Astrocyte of the cerebellum (primary cell): ENCODE results near the gene RNF180.

Experiments used
- DNase-seq: peaks from one replicate; pipeline ENCODE4 v3.0.0-alpha.2; 2011; ENCODE audit warnings: low read depth
- H3K4me3 ChIP-seq: 2 replicates; pipeline ENCODE4 v1.5.1; 2011; ENCODE audit warnings: mild to moderate bottlenecking, low read depth, low read length, moderate library complexity
- in situ Hi-C: cut with HindIII; loops from 2 replicates; pipeline ENCODE4 v1.10.0; 2017; ENCODE audit warnings: low sequenced_read_pairs
- TF ChIP-seq, protein P1 (sequence below): IDR thresholded peaks from 2 replicates; pipeline ENCODE4 v1.5.1; 2012; ENCODE audit warnings: low read length, low read depth, moderate library complexity, mild to moderate bottlenecking; ENCODE audit errors: missing control alignments

Gene RNF180

DNA sequence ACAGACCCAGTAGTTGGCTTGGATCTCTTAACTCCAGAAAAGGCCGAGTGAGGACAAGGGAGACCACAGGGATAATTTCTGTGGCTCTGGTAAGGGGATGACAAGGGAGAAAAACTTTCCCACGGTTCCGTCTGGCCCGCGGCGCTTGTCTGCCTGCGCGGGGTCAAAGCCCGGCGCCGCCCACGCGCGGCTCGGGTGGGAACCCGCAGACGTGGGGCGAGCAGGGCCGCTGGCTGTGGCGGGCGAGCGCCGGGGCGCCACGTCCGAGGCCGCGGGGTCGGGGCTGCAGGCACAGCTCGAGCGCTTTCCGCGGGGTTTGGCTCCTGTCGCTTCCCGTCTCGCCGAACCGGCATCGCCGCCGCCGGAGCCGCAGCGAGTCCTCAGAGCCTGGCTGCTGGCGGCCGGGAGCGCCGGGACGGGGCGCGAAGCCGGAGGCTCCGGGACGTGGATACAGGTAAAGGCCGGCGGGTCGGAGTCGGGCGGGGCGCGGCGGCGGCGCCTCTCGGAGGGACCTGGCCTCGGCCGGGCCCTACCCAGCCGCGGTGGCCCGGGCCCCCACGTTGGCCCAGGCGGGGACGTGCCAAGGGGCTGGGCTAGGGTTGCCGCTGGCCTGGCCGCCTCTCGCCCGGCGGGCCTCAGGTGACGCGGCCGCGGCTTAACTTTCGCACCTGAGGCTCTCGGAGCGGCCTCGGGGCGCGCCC is at the start of gene RNF180:
RNF180 (plus strand) TSS at position 344 of the 701 bp plus-strand sequence. CDS start 34,965 bp downstream, outside the sequence.
- peak within 1 kb of the TSS; percentile 61 for H3K4me3 ChIP-seq
- in situ Hi-C loops, result no loop called here
- no peak for DNase-seq
- TF ChIP-seq, protein P1, sequence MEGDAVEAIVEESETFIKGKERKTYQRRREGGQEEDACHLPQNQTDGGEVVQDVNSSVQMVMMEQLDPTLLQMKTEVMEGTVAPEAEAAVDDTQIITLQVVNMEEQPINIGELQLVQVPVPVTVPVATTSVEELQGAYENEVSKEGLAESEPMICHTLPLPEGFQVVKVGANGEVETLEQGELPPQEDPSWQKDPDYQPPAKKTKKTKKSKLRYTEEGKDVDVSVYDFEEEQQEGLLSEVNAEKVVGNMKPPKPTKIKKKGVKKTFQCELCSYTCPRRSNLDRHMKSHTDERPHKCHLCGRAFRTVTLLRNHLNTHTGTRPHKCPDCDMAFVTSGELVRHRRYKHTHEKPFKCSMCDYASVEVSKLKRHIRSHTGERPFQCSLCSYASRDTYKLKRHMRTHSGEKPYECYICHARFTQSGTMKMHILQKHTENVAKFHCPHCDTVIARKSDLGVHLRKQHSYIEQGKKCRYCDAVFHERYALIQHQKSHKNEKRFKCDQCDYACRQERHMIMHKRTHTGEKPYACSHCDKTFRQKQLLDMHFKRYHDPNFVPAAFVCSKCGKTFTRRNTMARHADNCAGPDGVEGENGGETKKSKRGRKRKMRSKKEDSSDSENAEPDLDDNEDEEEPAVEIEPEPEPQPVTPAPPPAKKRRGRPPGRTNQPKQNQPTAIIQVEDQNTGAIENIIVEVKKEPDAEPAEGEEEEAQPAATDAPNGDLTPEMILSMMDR, result no peak

DNA sequence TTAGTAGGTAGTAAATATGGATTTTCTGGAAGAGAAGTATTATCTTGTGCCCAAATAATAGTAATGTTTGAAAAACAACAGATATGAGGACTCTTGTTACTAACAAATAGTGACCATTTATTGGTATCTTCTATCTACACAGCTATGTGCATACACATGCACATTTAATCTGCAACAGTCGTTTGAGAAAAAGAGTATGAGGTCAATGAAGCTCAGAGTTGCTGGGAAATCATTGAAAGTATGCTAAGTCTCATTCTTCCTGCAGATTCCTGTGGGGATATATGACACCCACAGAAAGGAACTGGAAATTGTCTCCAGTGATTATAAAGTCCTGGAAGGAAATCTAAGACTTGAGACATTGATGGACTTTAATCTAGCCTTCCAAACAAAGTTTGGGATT is 40.1 kb upstream of the RNF180 start:
- TF ChIP-seq, protein P1, result no peak
- in situ Hi-C loops, result no loop called here
- H3K4me3 ChIP-seq, result no peak overlapping the region
- DNase-seq, result no peak

GRCh38 chr5:64126202-64126741 is 39.4 kb upstream of the RNF180 start:
- TF ChIP-seq, protein P1, result no peak
- in situ Hi-C loops, result no loop called here
- no peak for DNase-seq
- no peak overlapping the region for H3K4me3 ChIP-seq

- H3K4me3 ChIP-seq, result no peak overlapping the region
- no peak for DNase-seq
- in situ Hi-C loops, result no loop called here
- TF ChIP-seq, protein P1, result no peak
Observed at GRCh38 chr5:64140018-64140417, 25.6 kb upstream of the RNF180 start.

DNA sequence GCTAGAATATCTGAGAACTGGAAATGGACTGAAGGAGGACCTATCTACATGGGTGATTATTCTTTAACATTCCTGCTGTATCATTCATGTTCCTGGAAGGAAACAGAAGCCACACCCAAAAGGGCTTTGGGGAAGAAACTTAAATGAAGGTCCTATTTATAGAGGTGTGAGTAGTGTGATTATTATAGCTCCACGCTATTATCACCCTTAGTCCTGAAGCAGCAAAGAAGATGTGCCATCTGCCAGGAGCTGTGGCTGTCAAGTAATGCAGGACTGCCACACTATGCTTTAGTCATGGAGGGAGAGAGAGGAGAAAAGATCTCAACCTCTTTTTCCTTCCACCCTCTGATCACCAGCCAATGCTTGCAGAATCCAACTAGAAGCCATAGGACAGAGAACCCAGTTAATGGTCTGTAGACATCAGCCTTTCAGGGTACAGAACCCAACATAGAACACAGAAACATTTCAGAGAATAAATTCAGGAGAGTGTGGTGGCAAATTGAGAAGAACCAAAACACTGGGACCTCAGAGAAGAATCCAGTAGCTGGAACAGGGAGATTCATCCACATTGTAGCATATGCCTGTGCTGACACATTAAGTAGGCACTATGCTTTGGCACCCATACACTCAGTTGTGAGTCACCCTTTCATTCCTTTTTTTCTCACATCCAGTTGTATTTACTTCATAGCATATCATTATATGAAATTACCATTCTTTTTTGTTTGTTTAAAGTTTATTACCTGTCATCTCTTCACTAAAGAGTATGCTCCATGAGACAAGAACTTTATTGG is 21.0 kb upstream of the RNF180 start:
- no peak for DNase-seq
- in situ Hi-C loops, result no loop called here
- TF ChIP-seq, protein P1, result no peak
- H3K4me3 ChIP-seq, result no peak overlapping the region

DNA sequence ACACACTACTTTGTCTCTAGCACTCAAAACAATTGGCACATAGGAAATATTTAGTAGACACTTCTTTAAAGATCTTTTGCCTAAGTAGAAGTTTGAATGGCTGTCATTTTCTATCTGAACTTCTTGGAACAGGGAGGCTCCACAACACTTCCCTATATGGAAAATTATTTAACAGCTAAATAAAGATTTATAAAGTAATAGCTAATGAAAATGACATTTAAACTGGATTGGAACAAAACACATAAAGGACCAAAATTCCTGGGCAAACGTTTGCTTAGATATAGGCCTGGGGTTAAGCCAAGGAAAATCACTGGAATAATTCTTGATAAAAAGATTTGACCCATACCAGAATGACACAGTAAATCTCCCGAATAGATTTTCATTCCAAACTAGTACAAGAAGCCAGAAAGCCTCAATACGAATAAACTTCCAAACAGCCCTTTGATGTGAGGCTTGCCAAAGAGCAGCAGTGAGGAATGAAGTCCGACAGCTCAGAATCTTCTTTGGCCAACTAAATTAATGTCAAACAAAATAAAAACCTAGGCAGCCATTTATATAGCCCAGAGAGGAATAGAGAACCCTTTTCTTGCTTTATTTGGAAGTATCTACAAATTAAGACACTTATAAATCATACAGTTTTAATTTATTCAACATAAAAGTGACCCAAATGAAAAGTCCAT is 20.3 kb upstream of the RNF180 start:
- no peak for DNase-seq
- TF ChIP-seq, protein P1, result no peak
- in situ Hi-C loops, result no loop called here
- no peak overlapping the region for H3K4me3 ChIP-seq
